Measurements from ENCODE around the gene CHD1L.
"Not testable (repeated sequence)": the region's sequence is repeated elsewhere in the genome, so short reads cannot be mapped to it uniquely, and the experiment has no call there.

The CHD1L gene

GRCh38 chr1:147242449-147243227 is at the start of gene CHD1L:
TSS of gene CHD1L (plus strand) at chr1:147242684. CDS start at chr1:147242704, 20 bp downstream.
- DNase-seq (ENCODE audit: extremely low spot score, insufficient read length, low read depth) (peak; percentile 83), FAIRE-seq (peak; percentile 84)

- not testable (repeated sequence) for DNase-seq (ENCODE audit: extremely low spot score, insufficient read length, low read depth); FAIRE-seq
Observed at GRCh38 chr1:147197324-147197723, 45.2 kb upstream of the CHD1L start.

- FAIRE-seq (no peak), DNase-seq (ENCODE audit: extremely low spot score, insufficient read length, low read depth) (no peak)
Observed at GRCh38 chr1:147201276-147201675, 41.2 kb upstream of the CHD1L start.

GRCh38 chr1:147201786-147202185 is 40.7 kb upstream of the CHD1L start:
- no peak for DNase-seq (ENCODE audit: extremely low spot score, insufficient read length, low read depth)
- no peak for FAIRE-seq

- no peak for FAIRE-seq
- no peak for DNase-seq (ENCODE audit: extremely low spot score, insufficient read length, low read depth)
Observed at GRCh38 chr1:147202576-147202975, 39.9 kb upstream of the CHD1L start.

GRCh38 chr1:147204080-147204479 is 38.4 kb upstream of the CHD1L start:
- peak; percentile 12 for FAIRE-seq

GRCh38 chr1:147207192-147207591 is 35.3 kb upstream of the CHD1L start:
- no peak for FAIRE-seq
- no peak for DNase-seq (ENCODE audit: extremely low spot score, insufficient read length, low read depth)

More at GRCh38 chr1:147204080-147204479, 38.4 kb upstream of the CHD1L start:
- no peak for DNase-seq (ENCODE audit: extremely low spot score, insufficient read length, low read depth)

GRCh38 chr1:147208619-147209018 is 33.9 kb upstream of the CHD1L start:
- FAIRE-seq (no peak), DNase-seq (ENCODE audit: extremely low spot score, insufficient read length, low read depth) (no peak)

GRCh38 chr1:147209825-147210821 is 32.4 kb upstream of the CHD1L start:
- FAIRE-seq, result no peak
- DNase-seq (ENCODE audit: extremely low spot score, insufficient read length, low read depth), result no peak

GRCh38 chr1:147210987-147211386 is 31.5 kb upstream of the CHD1L start:
- FAIRE-seq (no peak), DNase-seq (ENCODE audit: extremely low spot score, insufficient read length, low read depth) (no peak)

- DNase-seq (ENCODE audit: extremely low spot score, insufficient read length, low read depth), result no peak
- FAIRE-seq, result no peak
Observed at GRCh38 chr1:147211577-147211976, 30.9 kb upstream of the CHD1L start.

GRCh38 chr1:147213271-147213670 is 29.2 kb upstream of the CHD1L start:
- DNase-seq (ENCODE audit: extremely low spot score, insufficient read length, low read depth) (no peak), FAIRE-seq (no peak)

GRCh38 chr1:147214325-147214724 is 28.2 kb upstream of the CHD1L start:
- FAIRE-seq, result no peak
- DNase-seq (ENCODE audit: extremely low spot score, insufficient read length, low read depth), result no peak

- FAIRE-seq (peak; percentile 12), DNase-seq (ENCODE audit: extremely low spot score, insufficient read length, low read depth) (no peak)
Observed at GRCh38 chr1:147214842-147215539, 27.5 kb upstream of the CHD1L start.

- no peak for DNase-seq (ENCODE audit: extremely low spot score, insufficient read length, low read depth)
- FAIRE-seq, result no peak
Observed at GRCh38 chr1:147215540-147215916, 27.0 kb upstream of the CHD1L start.

GRCh38 chr1:147216124-147216523 is 26.4 kb upstream of the CHD1L start:
- FAIRE-seq, result no peak
- DNase-seq (ENCODE audit: extremely low spot score, insufficient read length, low read depth), result no peak

GRCh38 chr1:147217141-147217540 is 25.3 kb upstream of the CHD1L start:
- FAIRE-seq (no peak), DNase-seq (ENCODE audit: extremely low spot score, insufficient read length, low read depth) (no peak)

GRCh38 chr1:147218606-147219005 is 23.9 kb upstream of the CHD1L start:
- FAIRE-seq, result no peak
- no peak for DNase-seq (ENCODE audit: extremely low spot score, insufficient read length, low read depth)

GRCh38 chr1:147223740-147224615 is 18.5 kb upstream of the CHD1L start:
- FAIRE-seq, result no peak
- no peak for DNase-seq (ENCODE audit: extremely low spot score, insufficient read length, low read depth)

All from GM18507 (cell line).